ENCODE measurements around the gene GTF3A. TPM values are rescaled to one million over a fixed set of nuclear protein-coding genes. Genes with fewer than 3 reads are reported as not detected.

Gene GTF3A
- total RNA-seq, 1 experiment from 2014 or later, result 102 TPM

DNA sequence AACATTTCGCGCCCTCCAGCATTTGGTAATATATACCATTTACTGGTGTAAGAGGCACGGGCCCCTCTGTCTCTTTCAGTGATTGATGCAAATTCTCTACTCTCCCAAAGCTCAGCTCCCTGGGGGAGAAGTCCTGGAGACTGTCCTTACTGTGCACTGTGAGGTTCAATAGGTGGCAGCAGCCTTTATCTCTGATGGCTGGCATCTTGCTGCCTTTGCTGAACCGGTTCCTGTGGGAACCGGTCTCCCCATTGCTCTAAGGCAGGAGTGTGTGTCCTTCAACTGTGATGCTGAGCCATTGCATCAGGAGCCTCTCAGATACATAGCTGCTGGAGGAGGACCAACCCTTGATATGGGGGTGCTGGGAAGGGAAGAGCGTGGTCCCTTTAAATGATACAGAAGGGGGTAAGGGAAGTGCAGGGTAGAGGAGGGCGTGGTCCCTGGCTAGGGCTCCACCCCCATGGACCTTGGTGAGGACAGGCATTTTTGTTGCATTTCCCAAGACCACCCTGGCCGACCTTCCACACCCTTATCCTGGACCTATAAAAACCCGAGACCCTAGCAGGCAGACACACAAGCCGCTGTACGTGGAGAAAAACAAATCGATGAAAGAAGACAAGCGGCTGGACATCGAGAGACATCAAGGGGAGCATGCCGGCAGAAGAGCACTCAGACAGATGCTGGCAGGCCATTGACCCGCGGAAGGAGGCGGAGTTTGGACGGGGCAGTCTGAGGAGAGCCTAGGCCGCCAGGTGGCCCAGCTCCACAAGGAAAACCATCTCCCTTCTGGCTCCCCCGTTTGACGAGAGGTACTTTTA is 41.1 kb upstream of the GTF3A start:
- BruUV-seq (replicated peaks), result no TSS peak
- Histone ChIP-seq H3K36me3 (ENCODE audit: control insufficient read depth in 1 of 2, insufficient read depth in 2 of 2, low read length in 2 of 2) (no peaks in the 10 kb centered on the region), H3K4me1 (ENCODE audit: control insufficient read depth in 1 of 2, insufficient read depth in 2 of 2, low read length in 2 of 2) (peaks cover 14 to 30% of the 10 kb centered on the region in 2 experiments; a peak in 3 of 4 replicates), H3K9me3 (ENCODE audit: control insufficient read depth in 1 of 2, insufficient read depth in 1 of 2, low read depth in 1 of 2, low read length in 2 of 2) (no peaks in the 10 kb centered on the region), H3K9me2 (ENCODE audit: insufficient read depth) (no peaks in the 10 kb centered on the region), H3K79me2 (ENCODE audit: insufficient read depth, low read length) (no peaks in the 10 kb centered on the region), H3K27ac (ENCODE audit: low read depth, low read length) (peak overlapping the region; percentile 15), H3K4me3 (replicated peaks in 1 of 2; ENCODE audit: low read depth in 1 of 2, low read length in 2 of 2) (peak overlapping the region; percentile 56 to 61), H4K20me1 (ENCODE audit: insufficient read depth) (no peaks in the 10 kb centered on the region), H3K27me3 (ENCODE audit: insufficient read depth, low read length) (no peaks in the 10 kb centered on the region), H3K4me2 (ENCODE audit: low read length) (peak overlapping the region; percentile 79), H3K9ac (ENCODE audit: low read length) (peak overlapping the region; percentile 35; the same call in 1 of the 2 replicates), H2AFZ (ENCODE audit: low read depth, low read length, poor library complexity, severe bottlenecking) (peak overlapping the region; percentile 93)
- intact Hi-C loops (cut with micrococcal nuclease), result loop anchor here (5.0 kb wide), 2 partner anchors 389 to 584 kb away; partner anchors contain the start of gene CDX2
- DNase-seq (ENCODE audit: low read depth, low spot score) (peak; percentile 64), ATAC-seq (peak; percentile 92)
- RAD21 ChIA-PET (ENCODE audit: low non-redundant PET in 1 of 2, low total read pairs in 2 of 2, uncharacterized antibody in 2 of 2, unreplicated experiment in 2 of 2), result interaction anchor here in 1 of 2 experiments (0.6 to 1.1 kb wide), 3 partner anchors 443 to 1417 kb away, joined by 3 to 8 read pairs (median 3); no protein-coding TSS in a partner anchor
- CTCF ChIA-PET, result interaction anchor here (0.7 to 3.1 kb wide), 13 partner anchors 8 to 601 kb away, joined by 3 to 27 read pairs (median 3); no protein-coding TSS in a partner anchor
- POLR2A ChIA-PET, result interaction anchor here (0.8 to 1.1 kb wide), 2 partner anchors 443 to 585 kb away, joined by 3 to 5 read pairs; partner anchors contain the start of gene CDX2
- no peak for TF ChIP-seq FOSL1 (IDR thresholded peaks at IDR 0.05; ENCODE audit: low read depth)
- TF ChIP-seq POLR2AphosphoS5 (IDR thresholded peaks at IDR 0.05; ENCODE audit: low read depth, low read length), result no peak
- TF ChIP-seq CBX3 (IDR thresholded peaks at IDR 0.05; ENCODE audit: low read depth), result peak; percentile 53; the same call in 1 of the 2 replicates
- peak; percentile 87 for TF ChIP-seq TCF7L2 (IDR thresholded peaks at IDR 0.05; ENCODE audit: borderline replicate concordance, extremely low read depth, insufficient read depth, insufficient read length)
- TF ChIP-seq JUND (IDR thresholded peaks at IDR 0.05), result no peak
- TF ChIP-seq, protein P1, sequence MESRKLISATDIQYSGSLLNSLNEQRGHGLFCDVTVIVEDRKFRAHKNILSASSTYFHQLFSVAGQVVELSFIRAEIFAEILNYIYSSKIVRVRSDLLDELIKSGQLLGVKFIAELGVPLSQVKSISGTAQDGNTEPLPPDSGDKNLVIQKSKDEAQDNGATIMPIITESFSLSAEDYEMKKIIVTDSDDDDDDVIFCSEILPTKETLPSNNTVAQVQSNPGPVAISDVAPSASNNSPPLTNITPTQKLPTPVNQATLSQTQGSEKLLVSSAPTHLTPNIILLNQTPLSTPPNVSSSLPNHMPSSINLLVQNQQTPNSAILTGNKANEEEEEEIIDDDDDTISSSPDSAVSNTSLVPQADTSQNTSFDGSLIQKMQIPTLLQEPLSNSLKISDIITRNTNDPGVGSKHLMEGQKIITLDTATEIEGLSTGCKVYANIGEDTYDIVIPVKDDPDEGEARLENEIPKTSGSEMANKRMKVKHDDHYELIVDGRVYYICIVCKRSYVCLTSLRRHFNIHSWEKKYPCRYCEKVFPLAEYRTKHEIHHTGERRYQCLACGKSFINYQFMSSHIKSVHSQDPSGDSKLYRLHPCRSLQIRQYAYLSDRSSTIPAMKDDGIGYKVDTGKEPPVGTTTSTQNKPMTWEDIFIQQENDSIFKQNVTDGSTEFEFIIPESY (IDR thresholded peaks at IDR 0.05; ENCODE audit: extremely low read depth, insufficient replicate concordance, low read length), result no peak
- TF ChIP-seq, protein P2, sequence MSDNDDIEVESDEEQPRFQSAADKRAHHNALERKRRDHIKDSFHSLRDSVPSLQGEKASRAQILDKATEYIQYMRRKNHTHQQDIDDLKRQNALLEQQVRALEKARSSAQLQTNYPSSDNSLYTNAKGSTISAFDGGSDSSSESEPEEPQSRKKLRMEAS (IDR thresholded peaks at IDR 0.05), result peak; percentile 59; the same call in 1 of the 2 replicates
- no peak for TF ChIP-seq SRF (IDR thresholded peaks at IDR 0.05; ENCODE audit: low read depth)
- peak; percentile 65 for TF ChIP-seq RAD21 (IDR thresholded peaks at IDR 0.05; ENCODE audit: low read depth)
- no peak for TF ChIP-seq ZFX (IDR thresholded peaks at IDR 0.05)
- no peak for TF ChIP-seq CEBPB (IDR thresholded peaks at IDR 0.05; ENCODE audit: low read depth)
- TF ChIP-seq POLR2A (IDR thresholded peaks at IDR 0.05; ENCODE audit: borderline replicate concordance, extremely low read depth, insufficient read depth, insufficient read length), result no peak
- no peak for TF ChIP-seq EGR1 (IDR thresholded peaks at IDR 0.05; ENCODE audit: low read depth)
- TF ChIP-seq, protein P3, sequence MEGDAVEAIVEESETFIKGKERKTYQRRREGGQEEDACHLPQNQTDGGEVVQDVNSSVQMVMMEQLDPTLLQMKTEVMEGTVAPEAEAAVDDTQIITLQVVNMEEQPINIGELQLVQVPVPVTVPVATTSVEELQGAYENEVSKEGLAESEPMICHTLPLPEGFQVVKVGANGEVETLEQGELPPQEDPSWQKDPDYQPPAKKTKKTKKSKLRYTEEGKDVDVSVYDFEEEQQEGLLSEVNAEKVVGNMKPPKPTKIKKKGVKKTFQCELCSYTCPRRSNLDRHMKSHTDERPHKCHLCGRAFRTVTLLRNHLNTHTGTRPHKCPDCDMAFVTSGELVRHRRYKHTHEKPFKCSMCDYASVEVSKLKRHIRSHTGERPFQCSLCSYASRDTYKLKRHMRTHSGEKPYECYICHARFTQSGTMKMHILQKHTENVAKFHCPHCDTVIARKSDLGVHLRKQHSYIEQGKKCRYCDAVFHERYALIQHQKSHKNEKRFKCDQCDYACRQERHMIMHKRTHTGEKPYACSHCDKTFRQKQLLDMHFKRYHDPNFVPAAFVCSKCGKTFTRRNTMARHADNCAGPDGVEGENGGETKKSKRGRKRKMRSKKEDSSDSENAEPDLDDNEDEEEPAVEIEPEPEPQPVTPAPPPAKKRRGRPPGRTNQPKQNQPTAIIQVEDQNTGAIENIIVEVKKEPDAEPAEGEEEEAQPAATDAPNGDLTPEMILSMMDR (IDR thresholded peaks at IDR 0.05 in 2 of 3, conservative IDR thresholded peaks at IDR 0.05 in 1 of 3; ENCODE audit: borderline replicate concordance in 1 of 3, insufficient read depth in 1 of 3, low read depth in 2 of 3, low read length in 2 of 3), result peak; percentile 48 to 57 (median 50); a peak in 5 of 6 replicates
- no peak for TF ChIP-seq ZNF274 (IDR thresholded peaks at IDR 0.05; ENCODE audit: low read depth, low read length)
- TF ChIP-seq ELF1 (IDR thresholded peaks at IDR 0.05; ENCODE audit: borderline replicate concordance, low read depth), result no peak
- no peak for TF ChIP-seq EZH2phosphoT487 (IDR thresholded peaks at IDR 0.05; ENCODE audit: borderline replicate concordance)
- TF ChIP-seq, protein P4, sequence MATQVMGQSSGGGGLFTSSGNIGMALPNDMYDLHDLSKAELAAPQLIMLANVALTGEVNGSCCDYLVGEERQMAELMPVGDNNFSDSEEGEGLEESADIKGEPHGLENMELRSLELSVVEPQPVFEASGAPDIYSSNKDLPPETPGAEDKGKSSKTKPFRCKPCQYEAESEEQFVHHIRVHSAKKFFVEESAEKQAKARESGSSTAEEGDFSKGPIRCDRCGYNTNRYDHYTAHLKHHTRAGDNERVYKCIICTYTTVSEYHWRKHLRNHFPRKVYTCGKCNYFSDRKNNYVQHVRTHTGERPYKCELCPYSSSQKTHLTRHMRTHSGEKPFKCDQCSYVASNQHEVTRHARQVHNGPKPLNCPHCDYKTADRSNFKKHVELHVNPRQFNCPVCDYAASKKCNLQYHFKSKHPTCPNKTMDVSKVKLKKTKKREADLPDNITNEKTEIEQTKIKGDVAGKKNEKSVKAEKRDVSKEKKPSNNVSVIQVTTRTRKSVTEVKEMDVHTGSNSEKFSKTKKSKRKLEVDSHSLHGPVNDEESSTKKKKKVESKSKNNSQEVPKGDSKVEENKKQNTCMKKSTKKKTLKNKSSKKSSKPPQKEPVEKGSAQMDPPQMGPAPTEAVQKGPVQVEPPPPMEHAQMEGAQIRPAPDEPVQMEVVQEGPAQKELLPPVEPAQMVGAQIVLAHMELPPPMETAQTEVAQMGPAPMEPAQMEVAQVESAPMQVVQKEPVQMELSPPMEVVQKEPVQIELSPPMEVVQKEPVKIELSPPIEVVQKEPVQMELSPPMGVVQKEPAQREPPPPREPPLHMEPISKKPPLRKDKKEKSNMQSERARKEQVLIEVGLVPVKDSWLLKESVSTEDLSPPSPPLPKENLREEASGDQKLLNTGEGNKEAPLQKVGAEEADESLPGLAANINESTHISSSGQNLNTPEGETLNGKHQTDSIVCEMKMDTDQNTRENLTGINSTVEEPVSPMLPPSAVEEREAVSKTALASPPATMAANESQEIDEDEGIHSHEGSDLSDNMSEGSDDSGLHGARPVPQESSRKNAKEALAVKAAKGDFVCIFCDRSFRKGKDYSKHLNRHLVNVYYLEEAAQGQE (IDR thresholded peaks at IDR 0.05; ENCODE audit: low read depth), result no peak

All from HCT116 (cell line).